HL-60 (cell line): Measurements from ENCODE around the gene POTEJ.
"Not testable (repeated sequence)": the region's sequence is repeated elsewhere in the genome, so short reads cannot be mapped to it uniquely, and the experiment has no call there.

Source experiments
- CTCF ChIP-seq: IDR thresholded peaks from one replicate; pipeline ENCODE4 v1.5.1; 2011; ENCODE audit warnings: low read length, control low read depth, inconsistent platforms; ENCODE audit not compliant: insufficient read depth
- GABPA ChIP-seq: IDR thresholded peaks from 2 replicates; pipeline ENCODE4 v1.6.1; 2012; ENCODE audit warnings: low read depth
- POLR2AphosphoS5 ChIP-seq: IDR thresholded peaks from 2 replicates; pipeline ENCODE4 v1.6.1; 2012; ENCODE audit warnings: low read depth

DNA sequence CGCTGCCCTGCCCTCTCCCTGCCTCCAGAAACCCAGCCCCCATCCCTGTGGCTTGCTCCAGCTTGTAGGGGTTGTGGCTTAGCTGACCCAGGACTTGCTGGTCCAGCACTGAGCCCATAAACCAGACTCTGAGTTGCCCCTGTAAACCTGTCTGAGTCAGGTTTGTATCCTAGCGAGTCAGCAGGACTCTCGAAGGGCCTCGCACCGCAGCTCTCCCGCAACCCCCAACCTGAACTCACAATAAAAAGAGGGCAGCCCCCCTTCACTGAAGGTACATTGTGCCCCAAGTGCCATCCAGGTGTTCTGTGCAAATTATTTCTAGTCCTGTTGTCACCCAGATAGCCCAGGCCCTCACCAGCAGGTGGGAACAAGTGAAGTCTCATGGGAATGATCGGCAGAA lies 29.7 kb upstream of the POTEJ start:
- TF ChIP-seq CTCF, POLR2AphosphoS5, GABPA: not testable (repeated sequence)
